HFFc6 (cell line): ENCODE results near the gene TMEM183A. TPM values are rescaled to one million over a fixed set of nuclear protein-coding genes. Genes with fewer than 3 reads are reported as not detected.

ENCODE experiments used
- DNase-seq: peaks from one replicate; pipeline ENCODE4 v3.0.0-alpha.2; 2018
- H3K27ac Mint-ChIP-seq: 2 replicates; pipeline ENCODE4 v1.8.0; 2020; ENCODE audit warnings: mild to moderate bottlenecking, mixed read lengths
- H3K27me3 Mint-ChIP-seq: 2 replicates; pipeline ENCODE4 v1.8.0; 2021; ENCODE audit warnings: mild to moderate bottlenecking, moderate library complexity, mixed read lengths; ENCODE audit not compliant: insufficient read depth
- H3K36me3 Mint-ChIP-seq: 2 replicates; pipeline ENCODE4 v1.8.0; 2021; ENCODE audit warnings: low read depth, mixed read lengths
- H3K4me1 Mint-ChIP-seq: 2 replicates; pipeline ENCODE4 v1.8.0; 2020; ENCODE audit warnings: low read depth, mixed read lengths
- H3K4me3 Mint-ChIP-seq: 2 replicates; pipeline ENCODE4 v1.8.0; 2020; ENCODE audit warnings: mild to moderate bottlenecking, moderate library complexity, mixed read lengths
- H3K9me3 Mint-ChIP-seq: 2 replicates; pipeline ENCODE4 v1.8.0; 2020; ENCODE audit warnings: mild to moderate bottlenecking, mixed read lengths
- total RNA-seq, 6 experiments: library from RNA; stranded (reverse); fragmentation: NEBNext Ultra II Directional; extraction: Animal tissue kit (Norgen Biotek cat#: 25700); gene quantifications; 2 replicates in 1 of 6; 3 replicates in 5 of 6; pipeline ENCODE4 v1.2.3, GENCODE V29; 2021
- TF ChIP-seq, protein P1 (sequence below): fragments of 200-600 bp; sonication (generic); IDR thresholded peaks from 2 replicates; pipeline ENCODE4 v1.5.0; 2021; ENCODE audit warnings: antibody characterized with exemption, mild to moderate bottlenecking

Gene TMEM183A
- total RNA-seq, 6 experiments from 2014 or later = 38.6 to 50.6 (median 45.1) TPM

DNA sequence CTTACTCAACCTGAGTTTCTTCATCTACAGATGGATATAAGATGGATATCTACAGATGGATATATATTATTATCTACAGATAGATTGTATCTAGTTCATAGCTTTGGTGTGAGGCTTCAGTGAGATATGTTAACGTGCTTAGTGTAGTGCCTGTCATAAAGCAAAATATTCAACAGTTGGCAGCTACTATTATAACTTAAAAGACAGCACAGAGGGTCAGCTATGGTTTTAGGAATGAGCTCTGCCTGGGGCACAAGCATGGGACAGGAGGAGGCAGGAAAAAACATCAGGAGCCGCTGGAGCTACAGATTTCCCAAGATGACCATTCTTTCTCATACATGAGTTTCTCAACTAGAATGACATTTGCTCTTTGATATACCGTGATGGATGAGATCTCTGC lies 38.8 kb upstream of the TMEM183A start:
- Mint-ChIP-seq H3K9me3 (no peaks in the 10 kb centered on the region), H3K27ac (no peak overlapping the region), H3K27me3 (peaks cover 20% of the 10 kb centered on the region), H3K36me3 (0 out of 2 replicates have a peak, but pooled peaks cover 5% of the 10 kb centered on the region), H3K4me3 (no peak overlapping the region), H3K4me1 (peaks cover 39% of the 10 kb centered on the region)
- TF ChIP-seq, protein P1, sequence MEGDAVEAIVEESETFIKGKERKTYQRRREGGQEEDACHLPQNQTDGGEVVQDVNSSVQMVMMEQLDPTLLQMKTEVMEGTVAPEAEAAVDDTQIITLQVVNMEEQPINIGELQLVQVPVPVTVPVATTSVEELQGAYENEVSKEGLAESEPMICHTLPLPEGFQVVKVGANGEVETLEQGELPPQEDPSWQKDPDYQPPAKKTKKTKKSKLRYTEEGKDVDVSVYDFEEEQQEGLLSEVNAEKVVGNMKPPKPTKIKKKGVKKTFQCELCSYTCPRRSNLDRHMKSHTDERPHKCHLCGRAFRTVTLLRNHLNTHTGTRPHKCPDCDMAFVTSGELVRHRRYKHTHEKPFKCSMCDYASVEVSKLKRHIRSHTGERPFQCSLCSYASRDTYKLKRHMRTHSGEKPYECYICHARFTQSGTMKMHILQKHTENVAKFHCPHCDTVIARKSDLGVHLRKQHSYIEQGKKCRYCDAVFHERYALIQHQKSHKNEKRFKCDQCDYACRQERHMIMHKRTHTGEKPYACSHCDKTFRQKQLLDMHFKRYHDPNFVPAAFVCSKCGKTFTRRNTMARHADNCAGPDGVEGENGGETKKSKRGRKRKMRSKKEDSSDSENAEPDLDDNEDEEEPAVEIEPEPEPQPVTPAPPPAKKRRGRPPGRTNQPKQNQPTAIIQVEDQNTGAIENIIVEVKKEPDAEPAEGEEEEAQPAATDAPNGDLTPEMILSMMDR = no peak
- no peak for DNase-seq

DNA sequence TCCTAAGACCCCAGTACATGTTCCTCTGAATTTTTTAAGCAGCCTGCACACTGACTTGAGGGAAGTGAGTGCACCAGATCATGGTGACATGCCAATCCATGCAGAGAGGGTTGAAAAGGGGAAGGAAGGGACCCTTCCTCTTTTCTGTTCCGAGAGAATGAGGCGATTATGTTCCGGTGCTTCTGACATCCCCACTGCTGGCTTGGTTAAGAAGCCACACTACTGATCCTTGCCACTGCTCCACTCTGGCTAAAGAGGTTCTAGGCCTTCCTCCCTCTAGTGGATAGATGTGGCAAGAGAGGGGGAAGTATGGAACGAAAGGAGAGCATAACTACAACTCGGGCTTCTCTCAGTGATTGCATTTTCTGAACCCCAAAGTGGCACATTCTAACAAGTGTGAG lies 38.3 kb upstream of the TMEM183A start:
- H3K27ac Mint-ChIP-seq = no peak overlapping the region
- 0 out of 2 replicates have a peak, but pooled peaks cover 5% of the 10 kb centered on the region for H3K36me3 Mint-ChIP-seq
- peaks cover 39% of the 10 kb centered on the region for H3K4me1 Mint-ChIP-seq
- peak; percentile 73 for DNase-seq
- TF ChIP-seq, protein P1 = peak; percentile 78
- no peak overlapping the region for H3K4me3 Mint-ChIP-seq
- H3K27me3 Mint-ChIP-seq = peaks cover 18% of the 10 kb centered on the region
- H3K9me3 Mint-ChIP-seq = no peaks in the 10 kb centered on the region

DNA sequence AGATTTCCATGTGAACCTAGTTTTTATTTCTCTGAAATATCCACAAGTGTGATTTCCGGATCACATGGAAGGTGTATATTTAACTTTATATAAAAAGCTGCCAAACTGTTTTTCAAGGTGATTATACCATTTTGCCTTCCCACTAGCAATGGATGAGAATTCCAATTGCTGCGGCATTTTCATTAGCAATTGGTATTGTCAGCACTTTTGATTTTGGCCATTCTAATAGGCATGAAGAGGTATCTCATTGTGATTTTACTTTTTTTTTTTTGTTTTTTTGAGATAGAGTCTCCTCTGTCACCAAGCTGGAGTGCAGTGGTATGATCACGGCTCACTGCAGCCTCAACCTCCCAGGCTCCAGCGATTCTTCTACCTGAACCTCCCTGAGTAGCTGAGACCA lies 35.1 kb upstream of the TMEM183A start:
- Mint-ChIP-seq H3K27ac (no peak overlapping the region), H3K27me3 (peaks cover 20% of the 10 kb centered on the region), H3K4me3 (no peak overlapping the region), H3K36me3 (no peaks in the 10 kb centered on the region), H3K9me3 (no peaks in the 10 kb centered on the region), H3K4me1 (peaks cover 17% of the 10 kb centered on the region)
- DNase-seq = no peak
- TF ChIP-seq, protein P1 = no peak

DNA sequence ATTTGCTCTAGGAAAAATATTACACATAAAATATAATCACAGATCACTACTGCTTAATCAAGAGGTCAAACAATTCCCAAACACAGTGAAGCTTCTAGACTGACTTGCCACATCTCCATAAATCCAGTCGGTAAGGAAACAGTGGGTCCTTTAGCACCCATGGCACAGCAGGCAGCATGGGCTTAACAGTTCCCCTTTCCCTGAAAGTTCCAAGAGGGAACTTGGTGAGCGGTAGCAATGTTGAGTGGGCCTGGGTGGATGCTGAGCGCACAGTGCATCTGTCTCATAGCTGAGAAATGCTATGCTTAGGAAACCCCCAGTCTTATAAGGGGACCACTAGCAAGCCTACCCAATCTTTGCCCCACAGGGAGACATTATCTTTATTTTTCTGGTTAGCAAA lies 32.3 kb upstream of the TMEM183A start:
- no peak overlapping the region for H3K4me3 Mint-ChIP-seq
- TF ChIP-seq, protein P1 = no peak
- no peak overlapping the region for H3K27ac Mint-ChIP-seq
- no peaks in the 10 kb centered on the region for H3K36me3 Mint-ChIP-seq
- DNase-seq = no peak
- H3K9me3 Mint-ChIP-seq = no peaks in the 10 kb centered on the region
- H3K4me1 Mint-ChIP-seq = no peaks in the 10 kb centered on the region
- peaks cover 42% of the 10 kb centered on the region for H3K27me3 Mint-ChIP-seq

DNA sequence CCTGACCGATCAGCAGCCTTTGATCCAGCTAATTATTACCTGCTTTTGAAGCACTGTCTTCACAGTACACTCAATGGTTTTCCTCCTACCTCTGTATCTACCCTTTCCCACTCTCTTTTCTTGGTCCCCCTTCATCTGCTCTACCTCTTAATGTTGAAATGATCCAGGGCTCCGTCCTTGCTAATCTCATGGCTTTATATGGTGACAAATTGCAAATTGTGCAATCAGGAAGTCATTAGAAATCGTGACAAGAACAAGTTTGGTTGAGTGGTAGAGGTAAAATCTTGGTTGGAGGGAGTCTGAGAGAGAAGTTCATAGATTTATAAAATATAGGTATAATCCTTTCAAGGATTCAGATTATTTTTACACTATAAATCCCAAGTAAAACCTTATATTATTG lies 30.5 kb upstream of the TMEM183A start:
- Mint-ChIP-seq H3K4me1 (no peaks in the 10 kb centered on the region), H3K27ac (no peak overlapping the region), H3K9me3 (no peaks in the 10 kb centered on the region), H3K27me3 (peaks cover 47% of the 10 kb centered on the region), H3K36me3 (no peaks in the 10 kb centered on the region), H3K4me3 (no peak overlapping the region)
- no peak for DNase-seq
- TF ChIP-seq, protein P1 = no peak

DNA sequence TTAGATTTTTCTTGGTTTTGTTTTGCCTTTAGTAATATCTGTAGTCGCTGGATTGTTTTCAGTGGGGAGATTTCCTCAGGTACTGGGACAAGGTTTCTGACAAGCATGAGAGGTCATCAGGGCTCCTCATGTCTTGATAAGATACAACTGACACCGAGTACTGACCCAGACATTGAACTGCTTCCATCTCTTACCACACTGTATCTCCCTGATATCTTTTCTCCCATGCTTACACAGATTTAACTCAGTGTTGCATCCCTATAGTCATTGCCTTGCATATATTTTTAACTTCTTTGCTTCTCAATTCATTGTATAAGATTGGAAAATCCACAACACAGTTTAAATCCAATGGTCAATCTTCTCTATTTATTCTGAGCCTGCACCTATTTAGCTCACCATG lies 27.7 kb upstream of the TMEM183A start:
- Mint-ChIP-seq H3K36me3 (no peaks in the 10 kb centered on the region), H3K4me3 (no peak overlapping the region), H3K9me3 (no peaks in the 10 kb centered on the region), H3K4me1 (no peaks in the 10 kb centered on the region), H3K27me3 (peaks cover 39% of the 10 kb centered on the region), H3K27ac (no peak overlapping the region)
- DNase-seq = no peak
- TF ChIP-seq, protein P1 = no peak
